ENCODE results near the gene SSUH2. TPM values are rescaled to one million over a fixed set of nuclear protein-coding genes. Genes with fewer than 3 reads are reported as not detected.
"Not testable (repeated sequence)": the region's sequence is repeated elsewhere in the genome, so short reads cannot be mapped to it uniquely, and the experiment has no call there.

Gene SSUH2
- total RNA-seq (1 to 10 TPM in 9 of 10 donors, under 1 TPM in 1; 0.88 to 4.7 (median 1.7) TPM), polyA plus RNA-seq (1 to 10 TPM in 1 of 2 donors, under 1 TPM in 1; 0.78 to 6.1 TPM)
- long read RNA-seq, donor 1, partial matches to known transcripts = 2 of 3 reads
- long read RNA-seq, donor 1, other reads (novel, unspliced or antisense) = 1 of 3 reads
- long read RNA-seq, donor 2, partial matches to known transcripts = 0 of 3 reads
- long read RNA-seq, donor 2, other reads (novel, unspliced or antisense) = 3 of 3 reads
- long read RNA-seq, donor 3 = 0 reads

DNA sequence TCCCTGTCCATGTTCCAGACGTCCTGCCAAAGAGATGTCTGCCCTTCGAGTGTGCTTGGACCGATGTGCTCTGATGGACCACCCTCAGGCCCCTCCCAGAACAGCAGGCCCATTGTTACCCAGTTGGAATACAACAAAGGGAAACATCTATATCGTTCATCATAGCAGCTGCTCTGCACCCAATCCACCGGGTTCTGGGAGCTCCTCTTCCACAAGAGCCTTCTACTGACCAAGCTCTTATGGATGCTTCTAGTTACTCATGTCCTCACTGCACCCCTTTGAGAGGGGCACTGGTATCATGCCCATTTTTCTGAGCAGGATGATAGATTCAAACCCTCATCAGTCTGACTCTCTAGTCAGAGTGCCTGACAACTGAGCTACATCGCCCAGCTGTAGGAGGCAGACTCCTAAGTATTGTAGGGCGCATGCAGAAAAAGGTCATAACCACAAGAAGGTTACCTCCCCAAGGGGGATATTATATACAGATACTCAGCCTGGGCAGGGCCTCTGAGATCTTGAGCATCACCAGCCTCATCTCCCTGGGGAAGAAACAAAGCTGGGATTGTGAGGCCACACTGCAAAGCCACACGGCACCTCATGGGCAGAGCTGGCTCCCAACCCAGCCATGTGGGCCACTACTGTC, at the start of gene SSUH2:
Gene SSUH2 (minus strand): TSS at position 51 of the 643 bp plus-strand sequence. CDS start 40 bp downstream, at position 11.
- H3K9me3 ChIP-seq = no peaks in the 10 kb centered on the region
- no peak for TF ChIP-seq CTCF (IDR thresholded peaks at IDR 0.05)
- ATAC-seq = peak in 3 of 8 donors; percentile 15 to 53 (median 24)
- peak within 1 kb of the TSS in 5 of 10 donors; percentile 5 to 66 (median 36) for H3K27ac ChIP-seq
- 72 to 79% methylated on average over 8 of the region's 8 CpGs for WGBS, 2 donors
- H3K27me3 ChIP-seq = peaks cover 0 to 7% (median 0%) of the 10 kb centered on the region in 7 donors
- H3K36me3 ChIP-seq = no peaks in the 10 kb centered on the region
- H3K4me3 ChIP-seq = peak within 1 kb of the TSS in 2 of 10 donors; percentile 8 to 38
- peaks cover 0 to 7% (median 0%) of the 10 kb centered on the region in 9 donors for H3K4me1 ChIP-seq
- no peak for DNase-seq
- intact Hi-C loops (cut with DNase I) = no loop called here

DNA sequence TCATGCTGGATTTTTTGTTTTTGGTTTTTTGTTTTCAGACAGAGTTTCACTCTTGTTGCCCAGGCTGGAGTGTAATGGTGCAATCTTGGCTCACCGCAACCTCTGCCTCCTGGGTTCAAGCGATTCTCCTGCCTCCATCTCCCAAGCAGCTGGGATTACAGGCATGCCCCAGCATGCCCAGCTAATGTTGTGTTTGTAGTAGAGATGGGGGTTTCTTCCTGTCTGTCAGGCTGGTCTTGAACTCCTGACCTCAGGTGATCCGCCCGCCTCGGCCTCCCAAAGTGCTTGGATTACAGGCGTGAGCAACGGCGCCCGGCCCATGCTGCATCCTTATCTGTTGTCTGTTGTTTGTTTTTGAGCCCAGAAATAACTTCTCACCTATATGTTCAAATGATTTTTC, 46.7 kb upstream of the SSUH2 start:
- 92 to 94% methylated on average over 9 of the region's 9 CpGs for WGBS, 2 donors
- H3K27ac ChIP-seq; H3K27me3 ChIP-seq; ATAC-seq; H3K4me3 ChIP-seq; H3K36me3 ChIP-seq; DNase-seq; H3K9me3 ChIP-seq; H3K4me1 ChIP-seq; intact Hi-C loops (cut with DNase I): not testable (repeated sequence)

GRCh38 chr3:8684992-8685391, 40.4 kb upstream of the SSUH2 start:
- H3K27ac ChIP-seq; H3K27me3 ChIP-seq; H3K4me1 ChIP-seq; H3K4me3 ChIP-seq; H3K9me3 ChIP-seq; DNase-seq; ATAC-seq; H3K36me3 ChIP-seq; intact Hi-C loops (cut with DNase I): not testable (repeated sequence)
- WGBS, 2 donors = 78 to 80% methylated on average over 6 of the region's 6 CpGs

- H3K4me3 ChIP-seq; ATAC-seq; DNase-seq; intact Hi-C loops (cut with DNase I); H3K9me3 ChIP-seq; H3K36me3 ChIP-seq; H3K27ac ChIP-seq; H3K4me1 ChIP-seq: not testable (repeated sequence)
- WGBS, 2 donors = 72 to 79% methylated on average over 19 of the region's 19 CpGs
- peaks cover 0 to 20% (median 0%) of the 10 kb centered on the region in 7 donors for H3K27me3 ChIP-seq
Observed at GRCh38 chr3:8682850-8683574, 38.4 kb upstream of the SSUH2 start.

- H3K27ac ChIP-seq; H3K9me3 ChIP-seq; H3K36me3 ChIP-seq; H3K4me3 ChIP-seq; DNase-seq; H3K4me1 ChIP-seq; intact Hi-C loops (cut with DNase I); ATAC-seq: not testable (repeated sequence)
- WGBS, 2 donors = 70 to 71% methylated on average over 9 of the region's 9 CpGs
- H3K27me3 ChIP-seq = peaks cover 0 to 20% (median 0%) of the 10 kb centered on the region in 7 donors
Observed at GRCh38 chr3:8681881-8682538, 37.4 kb upstream of the SSUH2 start.

GRCh38 chr3:8681349-8681748, 36.8 kb upstream of the SSUH2 start:
- ATAC-seq = no peak
- Histone ChIP-seq H3K4me3 (no peak overlapping the region), H3K9me3 (no peaks in the 10 kb centered on the region), H3K27me3 (peaks cover 0 to 20% (median 0%) of the 10 kb centered on the region in 7 donors), H3K4me1 (no peaks in the 10 kb centered on the region), H3K36me3 (no peaks in the 10 kb centered on the region), H3K27ac (no peak overlapping the region)
- intact Hi-C loops (cut with DNase I) = no loop called here
- no peak for TF ChIP-seq CTCF (IDR thresholded peaks at IDR 0.05)
- 80 to 88% methylated on average over 22 of the region's 22 CpGs for WGBS, 2 donors
- DNase-seq = no peak

GRCh38 chr3:8679817-8680553, 35.4 kb upstream of the SSUH2 start:
- DNase-seq; H3K4me3 ChIP-seq; ATAC-seq; H3K36me3 ChIP-seq; H3K4me1 ChIP-seq; H3K9me3 ChIP-seq; intact Hi-C loops (cut with DNase I); H3K27ac ChIP-seq: not testable (repeated sequence)
- 59 to 77% methylated on average over 13 of the region's 13 CpGs for WGBS, 2 donors
- H3K27me3 ChIP-seq = peaks cover 0 to 20% (median 0%) of the 10 kb centered on the region in 7 donors

Data from heart right ventricle (tissue), 16 donors.